AG04450 (cell line): ENCODE results near the gene ZNF469. TPM values are rescaled to one million over a fixed set of nuclear protein-coding genes. Genes with fewer than 3 reads are reported as not detected.

ENCODE experiments used
- CTCF ChIA-PET: fragments of 300-600, 350-600 bp; formaldehyde crosslinking; extraction: SDS; loops from one replicate; lab custom pipeline; 2022; ENCODE audit warnings: antibody characterized with exemption, inconsistent platforms; lab: Charles Lee
- POLR2A ChIA-PET: fragments of 350-600 bp; formaldehyde crosslinking; extraction: SDS; loops from one replicate; lab custom pipeline; 2021; ENCODE audit warnings: antibody characterized with exemption, inconsistent platforms; lab: Yijun Ruan, JAX
- DNase-seq: peaks from one replicate; pipeline ENCODE4 v3.0.0-alpha.2; 2011; ENCODE audit warnings: low read depth, low spot score
- H3K27ac ChIP-seq: one replicate; pipeline ENCODE4 v1.5.1; 2012; ENCODE audit warnings: low read depth, low read length, control low read depth
- H3K27me3 ChIP-seq: one replicate; pipeline ENCODE4 v1.6.0; 2012; ENCODE audit warnings: low read length; ENCODE audit not compliant: control insufficient read depth, insufficient read depth
- H3K4me3 ChIP-seq: 2 replicates; pipeline ENCODE4 v1.5.1; 2011; ENCODE audit warnings: mild to moderate bottlenecking, low read depth, low read length, control low read depth
- H3K9me3 ChIP-seq: 2 replicates; pipeline ENCODE4 v1.5.1; 2012; ENCODE audit warnings: low read length; ENCODE audit not compliant: control insufficient read depth, insufficient read depth
- polyA plus RNA-seq: library from polyadenylated mRNA; depleted of rRNA; stranded (reverse); fragments of >200 nt; gene quantifications from 2 replicates; pipeline ENCODE4 v1.2.3, GENCODE V29; 2011
- TF ChIP-seq, protein P1 (sequence below): IDR thresholded peaks from 2 replicates; pipeline ENCODE4 v1.5.1; 2011; ENCODE audit warnings: low read depth, low read length, control low read depth, inconsistent platforms

ZNF469 gene
- polyA plus RNA-seq, 1 experiment, result 2.2 TPM

- CTCF ChIA-PET, result no interaction called here
- POLR2A ChIA-PET, result no interaction called here
- DNase-seq, result no peak
- Histone ChIP-seq H3K9me3 (no peaks in the 10 kb centered on the region; the same call in 1 of the 2 replicates), H3K27me3 (no peaks in the 10 kb centered on the region), H3K27ac (no peak overlapping the region), H3K4me3 (no peak overlapping the region)
- TF ChIP-seq, protein P1, sequence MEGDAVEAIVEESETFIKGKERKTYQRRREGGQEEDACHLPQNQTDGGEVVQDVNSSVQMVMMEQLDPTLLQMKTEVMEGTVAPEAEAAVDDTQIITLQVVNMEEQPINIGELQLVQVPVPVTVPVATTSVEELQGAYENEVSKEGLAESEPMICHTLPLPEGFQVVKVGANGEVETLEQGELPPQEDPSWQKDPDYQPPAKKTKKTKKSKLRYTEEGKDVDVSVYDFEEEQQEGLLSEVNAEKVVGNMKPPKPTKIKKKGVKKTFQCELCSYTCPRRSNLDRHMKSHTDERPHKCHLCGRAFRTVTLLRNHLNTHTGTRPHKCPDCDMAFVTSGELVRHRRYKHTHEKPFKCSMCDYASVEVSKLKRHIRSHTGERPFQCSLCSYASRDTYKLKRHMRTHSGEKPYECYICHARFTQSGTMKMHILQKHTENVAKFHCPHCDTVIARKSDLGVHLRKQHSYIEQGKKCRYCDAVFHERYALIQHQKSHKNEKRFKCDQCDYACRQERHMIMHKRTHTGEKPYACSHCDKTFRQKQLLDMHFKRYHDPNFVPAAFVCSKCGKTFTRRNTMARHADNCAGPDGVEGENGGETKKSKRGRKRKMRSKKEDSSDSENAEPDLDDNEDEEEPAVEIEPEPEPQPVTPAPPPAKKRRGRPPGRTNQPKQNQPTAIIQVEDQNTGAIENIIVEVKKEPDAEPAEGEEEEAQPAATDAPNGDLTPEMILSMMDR, result no peak
Measured at GRCh38 chr16:88417684-88418476, 35.1 kb downstream of the ZNF469 start.

DNA sequence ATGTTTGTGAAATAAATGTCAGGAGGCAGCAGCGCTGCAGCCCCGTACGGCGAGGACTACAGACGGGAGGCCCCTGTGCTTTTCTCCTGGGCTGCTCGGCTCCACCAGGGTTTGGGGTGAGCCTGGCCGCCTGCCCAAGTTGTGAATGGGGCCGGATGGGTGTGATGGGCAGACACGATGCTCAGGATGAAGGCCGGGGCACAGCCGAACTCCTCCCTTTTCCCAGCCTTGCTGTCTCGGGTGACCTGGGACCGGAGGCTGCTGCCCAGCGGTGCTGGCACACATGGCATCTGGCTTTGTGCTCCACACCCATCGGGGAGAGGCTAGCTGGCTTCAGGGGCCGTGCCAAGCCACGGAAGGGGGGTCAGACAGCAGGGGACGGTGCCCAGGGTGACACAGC lies 36.1 kb downstream of the ZNF469 start:
- TF ChIP-seq, protein P1, result no peak
- Histone ChIP-seq H3K27me3 (no peaks in the 10 kb centered on the region), H3K27ac (no peak overlapping the region), H3K4me3 (no peak overlapping the region), H3K9me3 (peaks cover 3% of the 10 kb centered on the region; the same call in 1 of the 2 replicates)
- POLR2A ChIA-PET, result no interaction called here
- no peak for DNase-seq
- CTCF ChIA-PET, result no interaction called here

DNA sequence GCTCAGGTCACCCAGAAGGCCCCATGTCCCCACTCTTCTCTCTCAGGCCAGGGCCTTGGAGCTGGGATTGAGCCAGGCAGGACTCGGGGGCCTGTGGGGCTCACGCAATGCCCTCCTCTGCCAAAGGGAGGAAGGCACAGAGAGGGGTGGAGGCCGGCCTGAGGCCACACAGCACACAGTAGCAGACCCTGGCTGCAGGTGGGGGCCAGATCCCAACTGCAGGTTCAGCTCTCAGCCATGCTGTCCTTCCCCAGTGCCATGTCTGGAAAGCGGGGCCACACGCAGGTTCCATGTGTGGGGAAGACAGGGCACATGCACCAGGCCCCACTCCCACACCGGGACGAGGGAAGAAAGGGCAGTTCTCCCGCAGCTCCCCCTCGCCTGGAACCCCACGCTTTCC lies 37.0 kb downstream of the ZNF469 start:
- no peak overlapping the region for H3K27ac ChIP-seq
- TF ChIP-seq, protein P1, result no peak

GRCh38 chr16:88420496-88420895 lies 37.7 kb downstream of the ZNF469 start:
- Histone ChIP-seq H3K4me3 (no peak overlapping the region), H3K27ac (no peak overlapping the region), H3K9me3 (peaks cover 3% of the 10 kb centered on the region; the same call in 1 of the 2 replicates), H3K27me3 (no peaks in the 10 kb centered on the region)
- ChIA-PET CTCF (no interaction called here), POLR2A (no interaction called here)
- no peak for DNase-seq
- TF ChIP-seq, protein P1, result no peak

More for the DNA sequence above, 37.0 kb downstream of the ZNF469 start:
- CTCF ChIA-PET, result no interaction called here
- Histone ChIP-seq H3K9me3 (peaks cover 3% of the 10 kb centered on the region; the same call in 1 of the 2 replicates), H3K4me3 (no peak overlapping the region), H3K27me3 (no peaks in the 10 kb centered on the region)
- no peak for DNase-seq
- POLR2A ChIA-PET, result no interaction called here

- CTCF ChIA-PET, result no interaction called here
- DNase-seq, result no peak
- Histone ChIP-seq H3K9me3 (peaks cover 3% of the 10 kb centered on the region; the same call in 1 of the 2 replicates), H3K27ac (no peak overlapping the region), H3K4me3 (no peak overlapping the region), H3K27me3 (no peaks in the 10 kb centered on the region)
- POLR2A ChIA-PET, result no interaction called here
- TF ChIP-seq, protein P1, result no peak
Measured at GRCh38 chr16:88421301-88421700, 38.5 kb downstream of the ZNF469 start.
